H9 (cell line): Measurements from ENCODE around the gene SPDL1. TPM values are rescaled to one million over a fixed set of nuclear protein-coding genes. Genes with fewer than 3 reads are reported as not detected.

ENCODE experiments used
- DNase-seq: peaks from one replicate; pipeline ENCODE4 v3.0.0-alpha.2; 2017
- H2AFZ ChIP-seq: one replicate; pipeline ENCODE4 v1.6.1; 2013; ENCODE audit warnings: mild to moderate bottlenecking, low read length, control low read depth, moderate library complexity
- H2AK5ac ChIP-seq: 2 replicates; pipeline ENCODE4 v1.6.1; 2013; ENCODE audit warnings: low read length, control low read depth, mixed read lengths; ENCODE audit not compliant: insufficient read length
- H2BK120ac ChIP-seq: one replicate; pipeline ENCODE4 v1.6.1; 2013; ENCODE audit warnings: low read depth, mild to moderate bottlenecking, low read length, control low read depth, inconsistent platforms; ENCODE audit not compliant: poor library complexity, severe bottlenecking
- H2BK12ac ChIP-seq: 2 replicates; pipeline ENCODE4 v1.6.1; 2013; ENCODE audit warnings: low read length, control low read depth, mixed read lengths, low read depth; ENCODE audit not compliant: insufficient read length
- H2BK15ac ChIP-seq: 2 replicates; pipeline ENCODE4 v1.6.1; 2013; ENCODE audit warnings: low read depth, low read length, control low read depth
- H2BK20ac ChIP-seq: one replicate; pipeline ENCODE4 v1.6.1; 2013; ENCODE audit warnings: low read depth, mild to moderate bottlenecking, low read length, control low read depth, inconsistent platforms; ENCODE audit not compliant: poor library complexity, severe bottlenecking
- H2BK5ac ChIP-seq: 2 replicates; pipeline ENCODE4 v1.6.1; 2013; ENCODE audit warnings: low read length, control low read depth, mixed read lengths; ENCODE audit not compliant: insufficient read length
- H3K14ac ChIP-seq: 2 replicates; pipeline ENCODE4 v1.6.1; 2013; ENCODE audit warnings: low read length, control low read depth; ENCODE audit not compliant: insufficient read depth
- H3K18ac ChIP-seq: 2 replicates; pipeline ENCODE4 v1.6.1; 2013; ENCODE audit warnings: low read depth, mild to moderate bottlenecking, mixed read lengths, low read length, control low read depth; ENCODE audit not compliant: insufficient read length
- H3K23ac ChIP-seq: 2 replicates; pipeline ENCODE4 v1.6.1; 2013; ENCODE audit warnings: low read length, control low read depth, mixed read lengths, low read depth; ENCODE audit not compliant: insufficient read length
- H3K23me2 ChIP-seq: 2 replicates; pipeline ENCODE4 v1.6.1; 2013; ENCODE audit warnings: low read depth, mild to moderate bottlenecking, mixed read lengths, low read length, control low read depth; ENCODE audit not compliant: insufficient read length, poor library complexity, severe bottlenecking
- H3K27ac ChIP-seq: 2 replicates; pipeline ENCODE4 v1.5.1; 2013; ENCODE audit warnings: low read length, control low read depth, mixed read lengths, low read depth; ENCODE audit not compliant: insufficient read length
- H3K27me3 ChIP-seq: 2 replicates; pipeline ENCODE4 v1.6.1; 2013; ENCODE audit warnings: low read length, control low read depth, inconsistent platforms; ENCODE audit not compliant: insufficient read depth
- H3K4ac ChIP-seq: 2 replicates; pipeline ENCODE4 v1.6.1; 2013; ENCODE audit warnings: low read depth, mild to moderate bottlenecking, control low read depth, inconsistent platforms, low read length, moderate library complexity
- H3K4me1 ChIP-seq: 2 replicates; pipeline ENCODE4 v1.6.1; 2013; ENCODE audit warnings: low read length, control low read depth, inconsistent platforms; ENCODE audit not compliant: insufficient read depth
- H3K4me2 ChIP-seq: 2 replicates; pipeline ENCODE4 v1.6.1; 2013; ENCODE audit warnings: low read length, control low read depth, mixed read lengths; ENCODE audit not compliant: insufficient read length, insufficient read depth
- H3K56ac ChIP-seq: 2 replicates; pipeline ENCODE4 v1.6.1; 2013; ENCODE audit warnings: low read depth, mild to moderate bottlenecking, mixed read lengths, low read length, control low read depth; ENCODE audit not compliant: insufficient read length
- H3K79me1 ChIP-seq: 2 replicates; pipeline ENCODE4 v1.6.1; 2013; ENCODE audit warnings: low read depth, mild to moderate bottlenecking, moderate library complexity, low read length, control low read depth, inconsistent platforms; ENCODE audit not compliant: insufficient read depth, poor library complexity, severe bottlenecking
- H3K79me2 ChIP-seq: 2 replicates; pipeline ENCODE4 v1.6.1; 2013; ENCODE audit warnings: low read length, control low read depth, inconsistent platforms; ENCODE audit not compliant: insufficient read depth
- H3K9ac ChIP-seq: 2 replicates; pipeline ENCODE4 v1.6.1; 2013; ENCODE audit warnings: low read length, control low read depth, mixed read lengths; ENCODE audit not compliant: insufficient read length; ENCODE audit errors: extremely low read depth
- H3K9me3 ChIP-seq: one replicate; pipeline ENCODE4 v1.6.1; 2013; ENCODE audit warnings: low read depth, low read length, inconsistent platforms; ENCODE audit not compliant: control insufficient read depth
- H3T11ph ChIP-seq: one replicate; pipeline ENCODE4 v1.6.1; 2013; ENCODE audit warnings: mild to moderate bottlenecking, low read length, control low read depth, inconsistent platforms
- H4K20me1 ChIP-seq: one replicate; pipeline ENCODE4 v1.6.1; 2013; ENCODE audit not compliant: control insufficient read depth, insufficient read length, insufficient read depth
- H4K5ac ChIP-seq: 2 replicates; pipeline ENCODE4 v1.6.1; 2013; ENCODE audit warnings: low read depth, mild to moderate bottlenecking, mixed read lengths, low read length, control low read depth; ENCODE audit not compliant: insufficient read length
- H4K8ac ChIP-seq: replicated peaks from 2 replicates; pipeline ENCODE4 v1.6.1; 2013; ENCODE audit warnings: low read length, control low read depth, mixed read lengths, low read depth; ENCODE audit not compliant: insufficient read length
- H4K91ac ChIP-seq: 2 replicates; pipeline ENCODE4 v1.6.1; 2013; ENCODE audit warnings: low read depth, mild to moderate bottlenecking, moderate library complexity, mixed read lengths, low read length, control low read depth; ENCODE audit not compliant: insufficient read length
- H3K27ac Mint-ChIP-seq, 3 experiments: 2 replicates in 2 of 3; 3 replicates in 1 of 3; pipeline ENCODE4 v1.8.0; 2020 to 2021; ENCODE audit warnings: mixed read lengths in 3 of 3, mild to moderate bottlenecking in 1 of 3, moderate library complexity in 1 of 3
- H3K27me3 Mint-ChIP-seq: 2 replicates; pipeline ENCODE4 v1.8.0; 2021; ENCODE audit warnings: low read depth, mild to moderate bottlenecking, moderate library complexity, mixed read lengths
- H3K36me3 Mint-ChIP-seq, 3 experiments: 2 replicates in 2 of 3; 3 replicates in 1 of 3; pipeline ENCODE4 v1.8.0; 2020 to 2021; ENCODE audit warnings: low read depth in 3 of 3, mixed read lengths in 3 of 3; ENCODE audit not compliant: insufficient read depth in 1 of 3
- H3K4me1 Mint-ChIP-seq, 2 experiments: 2 replicates each; pipeline ENCODE4 v1.8.0; 2020; ENCODE audit warnings: mixed read lengths in 2 of 2
- H3K4me3 Mint-ChIP-seq, 2 experiments: 2 replicates in 1 of 2; 3 replicates in 1 of 2; pipeline ENCODE4 v1.8.0; 2020 to 2021; ENCODE audit warnings: mild to moderate bottlenecking in 2 of 2, mixed read lengths in 2 of 2, moderate library complexity in 1 of 2
- H3K9me3 Mint-ChIP-seq, 2 experiments: 2 replicates in 1 of 2; 3 replicates in 1 of 2; pipeline ENCODE4 v1.8.0; 2020; ENCODE audit warnings: mild to moderate bottlenecking in 2 of 2, mixed read lengths in 2 of 2, moderate library complexity in 1 of 2
- CTCF ChIP-seq: fragments of 200-600 bp; sonication (generic); conservative IDR thresholded peaks from 3 replicates; pipeline ENCODE4 v1.8.0; 2021; ENCODE audit warnings: antibody characterized with exemption, mild to moderate bottlenecking
- WGBS: extraction: QIAGEN DNeasy Blood & Tissue Kit; methylation state at CpG from one replicate; pipeline ENCODE4 v1.1.7; 2013; ENCODE audit warnings: missing lambda C conversion rate, low lambda C conversion rate, mixed read lengths; ENCODE audit not compliant: insufficient read length; ENCODE audit errors: extremely low coverage; 5-methylcytosine and 5-hydroxymethylcytosine counted together
- total RNA-seq: library from RNA; stranded (reverse); gene quantifications from 2 replicates; pipeline ENCODE4 v1.2.1, GENCODE V29; 2021

Gene SPDL1
- total RNA-seq, 1 experiment from 2014 or later: 49.4 TPM

- Mint-ChIP-seq H3K36me3 (no peaks in the 10 kb centered on the region), H3K27ac (no peak overlapping the region), H3K4me1 (no peaks in the 10 kb centered on the region), H3K9me3 (no peaks in the 10 kb centered on the region), H3K27me3 (peaks cover 1% of the 10 kb centered on the region; the same call in 1 of the 2 replicates), H3K4me3 (no peak overlapping the region)
- H3K4me2 ChIP-seq: no peak overlapping the region
- no peak overlapping the region for H3K18ac ChIP-seq
- no peak overlapping the region for H3K4ac ChIP-seq
- H4K20me1 ChIP-seq: no peaks in the 10 kb centered on the region
- H2BK120ac ChIP-seq: no peak overlapping the region
- no peak overlapping the region for H4K5ac ChIP-seq
- no peaks in the 10 kb centered on the region for H3K9me3 ChIP-seq
- no CpG with 5 or more reads among the region's 2 CpGs for WGBS
- no peak overlapping the region for H3K27ac ChIP-seq
- H3K23ac ChIP-seq: no peak overlapping the region
- no peak overlapping the region for H3T11ph ChIP-seq
- no peak for DNase-seq
- H3K9ac ChIP-seq: no peak overlapping the region
- no peaks in the 10 kb centered on the region for H3K79me1 ChIP-seq
- no peak overlapping the region for H3K14ac ChIP-seq
- no peak overlapping the region for H3K56ac ChIP-seq
- no peaks in the 10 kb centered on the region for H3K23me2 ChIP-seq
- no peaks in the 10 kb centered on the region for H3K27me3 ChIP-seq
- no peak overlapping the region for H2AFZ ChIP-seq
- no peak for TF ChIP-seq CTCF
- H4K91ac ChIP-seq: no peak overlapping the region
- no peaks in the 10 kb centered on the region; the same call in 1 of the 2 replicates for H3K4me1 ChIP-seq
- H4K8ac ChIP-seq: no peak overlapping the region
- H2BK20ac ChIP-seq: no peak overlapping the region
- no peak overlapping the region for H2BK15ac ChIP-seq
- H2AK5ac ChIP-seq: no peak overlapping the region
- no peak overlapping the region for H2BK12ac ChIP-seq
- H2BK5ac ChIP-seq: no peak overlapping the region
- H3K79me2 ChIP-seq: no peaks in the 10 kb centered on the region
Measured at GRCh38 chr5:169534311-169534880, 49.2 kb upstream of the SPDL1 start.
